SU-DHL-6 (cell line): ENCODE data around the gene OXGR1.
"Not testable (repeated sequence)": the region's sequence is repeated elsewhere in the genome, so short reads cannot be mapped to it uniquely, and the experiment has no call there.

Source experiments
- H2AFZ ChIP-seq: fragments of 200-600 bp; sonication (generic); 2 replicates; pipeline ENCODE4 v1.6.1; 2014; ENCODE audit warnings: low read depth, mild to moderate bottlenecking, moderate library complexity, mixed read lengths, antibody characterized with exemption, low read length; ENCODE audit not compliant: severe bottlenecking
- H3F3A ChIP-seq: fragments of 200-600 bp; shearing (Covaris generic); 2 replicates; pipeline ENCODE4 v1.6.0; 2016; ENCODE audit warnings: antibody characterized with exemption, mild to moderate bottlenecking; ENCODE audit not compliant: insufficient read depth
- H3K27ac ChIP-seq: fragments of 200-600 bp; sonication (generic); 2 replicates; pipeline ENCODE4 v1.5.1; 2016; ENCODE audit warnings: low read depth, mild to moderate bottlenecking, low read length, moderate library complexity, mixed read lengths
- H3K27me3 ChIP-seq: fragments of 200-600 bp; sonication (generic), shearing (Covaris generic); 2 replicates; pipeline ENCODE4 v1.6.0; 2014; ENCODE audit warnings: mild to moderate bottlenecking, low read length
- H3K36me3 ChIP-seq: fragments of 200-600 bp; sonication (generic); 2 replicates; pipeline ENCODE4 v1.6.1; 2014; ENCODE audit warnings: mild to moderate bottlenecking, low read length, mixed read lengths
- H3K4me2 ChIP-seq: fragments of 300-600, 200-600 bp; shearing (Covaris generic), sonication (generic); 2 replicates; pipeline ENCODE4 v1.6.0; 2014; ENCODE audit warnings: low read length, low read depth, mild to moderate bottlenecking; ENCODE audit not compliant: poor library complexity, severe bottlenecking
- H3K4me3 ChIP-seq: fragments of 200-600 bp; sonication (generic); 2 replicates; pipeline ENCODE4 v1.5.1; 2014; ENCODE audit warnings: antibody characterized with exemption, low read length, mild to moderate bottlenecking, mixed read lengths; ENCODE audit not compliant: insufficient read depth, poor library complexity, severe bottlenecking
- H3K79me2 ChIP-seq: fragments of 200-600 bp; sonication (generic); 2 replicates; pipeline ENCODE4 v1.6.1; 2014; ENCODE audit warnings: mild to moderate bottlenecking, low read length, moderate library complexity; ENCODE audit not compliant: insufficient read depth
- H3K9ac ChIP-seq: fragments of 200-600 bp; sonication (generic); 2 replicates; pipeline ENCODE4 v1.7.0; 2014; ENCODE audit warnings: mild to moderate bottlenecking, low read length
- H3K9me2 ChIP-seq: fragments of 200-600 bp; sonication (generic); replicated peaks from 2 replicates; pipeline ENCODE4 v1.6.1; 2014; ENCODE audit warnings: low read length; ENCODE audit not compliant: insufficient read depth
- H3K9me3 ChIP-seq: fragments of 200-600 bp; sonication (generic); 2 replicates; pipeline ENCODE4 v1.6.1; 2014; ENCODE audit warnings: low read length, mixed read lengths; ENCODE audit not compliant: insufficient read depth
- H4K20me1 ChIP-seq: fragments of 200-600 bp; sonication (generic); 2 replicates; pipeline ENCODE4 v1.6.1; 2014; ENCODE audit warnings: low read depth, mild to moderate bottlenecking, antibody characterized with exemption, low read length, moderate library complexity, mixed read lengths
- EZH2phosphoT487 ChIP-seq: fragments of 200-600 bp; sonication (generic), shearing (Covaris generic); conservative IDR thresholded peaks from 2 replicates; pipeline ENCODE4 v1.6.1; 2018; ENCODE audit warnings: mild to moderate bottlenecking, antibody characterized with exemption, low read length, moderate library complexity, mixed read lengths
- TF ChIP-seq, protein P1 (sequence below): fragments of 200-600 bp; sonication (generic); IDR thresholded peaks from one replicate; pipeline ENCODE4 v1.5.1; 2017; ENCODE audit warnings: antibody characterized with exemption, mild to moderate bottlenecking, low read length, moderate library complexity; ENCODE audit not compliant: insufficient read depth, poor library complexity, severe bottlenecking

Gene OXGR1

DNA sequence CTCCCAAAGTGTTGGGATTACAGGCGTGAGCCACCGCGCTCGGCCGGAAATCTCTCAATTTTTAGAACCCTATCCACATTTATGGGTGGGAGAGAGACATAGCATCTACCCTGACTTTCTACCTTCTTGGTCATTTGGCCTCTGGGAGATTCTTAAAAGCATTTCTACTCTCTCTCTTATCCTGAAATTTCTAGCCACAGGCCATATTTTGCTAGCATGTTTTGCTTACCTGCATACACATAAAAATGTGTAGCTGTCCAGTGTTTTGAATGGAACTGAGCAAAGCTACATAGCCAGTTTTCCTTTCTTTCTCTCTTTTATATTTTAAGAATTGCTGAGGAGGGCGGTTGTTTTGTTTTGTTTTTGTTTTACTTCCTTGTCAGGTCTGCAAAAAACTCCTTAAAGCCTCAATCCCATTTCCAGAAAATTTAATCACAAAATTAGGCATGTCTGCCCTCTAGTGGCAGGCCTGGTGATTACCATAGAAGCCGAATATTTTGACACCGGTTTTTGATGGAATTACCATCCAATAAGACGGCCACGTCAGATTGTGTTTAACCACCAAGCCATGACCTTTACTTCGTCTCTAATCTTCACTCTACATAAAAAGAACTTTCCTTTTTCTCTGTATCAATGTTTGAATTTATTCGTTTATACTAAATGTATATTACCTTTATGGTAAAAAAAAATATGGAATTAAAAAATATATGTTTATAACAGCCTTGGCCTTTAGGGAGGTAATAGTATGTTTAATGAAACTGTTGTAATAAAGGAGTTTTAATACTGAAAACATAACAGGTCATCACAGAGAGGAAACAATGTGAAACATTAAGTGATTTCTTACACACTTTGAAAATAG is 34.4 kb upstream of the OXGR1 start:
- Histone ChIP-seq H3K9me2 (no peaks in the 10 kb centered on the region), H3K36me3 (no peaks in the 10 kb centered on the region), H3K9ac (no peak overlapping the region), H2AFZ (no peak overlapping the region), H3K4me2 (no peak overlapping the region), H3K79me2 (no peaks in the 10 kb centered on the region), H3K27ac (no peak overlapping the region), H3K9me3 (no peaks in the 10 kb centered on the region), H3K4me3 (no peak overlapping the region), H4K20me1 (no peaks in the 10 kb centered on the region), H3F3A (no peaks in the 10 kb centered on the region), H3K27me3 (no peaks in the 10 kb centered on the region)
- TF ChIP-seq, protein P1, sequence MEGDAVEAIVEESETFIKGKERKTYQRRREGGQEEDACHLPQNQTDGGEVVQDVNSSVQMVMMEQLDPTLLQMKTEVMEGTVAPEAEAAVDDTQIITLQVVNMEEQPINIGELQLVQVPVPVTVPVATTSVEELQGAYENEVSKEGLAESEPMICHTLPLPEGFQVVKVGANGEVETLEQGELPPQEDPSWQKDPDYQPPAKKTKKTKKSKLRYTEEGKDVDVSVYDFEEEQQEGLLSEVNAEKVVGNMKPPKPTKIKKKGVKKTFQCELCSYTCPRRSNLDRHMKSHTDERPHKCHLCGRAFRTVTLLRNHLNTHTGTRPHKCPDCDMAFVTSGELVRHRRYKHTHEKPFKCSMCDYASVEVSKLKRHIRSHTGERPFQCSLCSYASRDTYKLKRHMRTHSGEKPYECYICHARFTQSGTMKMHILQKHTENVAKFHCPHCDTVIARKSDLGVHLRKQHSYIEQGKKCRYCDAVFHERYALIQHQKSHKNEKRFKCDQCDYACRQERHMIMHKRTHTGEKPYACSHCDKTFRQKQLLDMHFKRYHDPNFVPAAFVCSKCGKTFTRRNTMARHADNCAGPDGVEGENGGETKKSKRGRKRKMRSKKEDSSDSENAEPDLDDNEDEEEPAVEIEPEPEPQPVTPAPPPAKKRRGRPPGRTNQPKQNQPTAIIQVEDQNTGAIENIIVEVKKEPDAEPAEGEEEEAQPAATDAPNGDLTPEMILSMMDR = peak; percentile 83
- no peak for TF ChIP-seq EZH2phosphoT487

DNA sequence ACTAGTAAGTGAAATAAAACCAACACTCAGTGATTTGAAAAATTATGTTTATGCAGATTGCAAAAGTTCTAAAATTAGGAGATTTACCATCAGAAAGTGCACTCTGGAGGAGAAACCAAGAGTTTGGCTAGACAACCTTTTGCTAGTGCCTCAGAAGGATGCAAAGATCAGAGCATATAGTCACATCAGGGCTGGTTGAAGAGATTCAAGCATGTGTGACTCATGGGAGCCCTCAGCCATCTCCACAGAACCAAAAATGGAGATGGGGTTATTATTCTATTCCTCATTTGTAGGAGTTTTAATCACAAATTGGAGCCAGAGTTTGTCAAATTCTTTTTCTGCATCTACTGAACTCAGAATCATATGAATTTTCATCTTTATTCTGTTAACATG is 32.9 kb upstream of the OXGR1 start:
- Histone ChIP-seq H3K9me2 (no peaks in the 10 kb centered on the region), H4K20me1 (no peaks in the 10 kb centered on the region), H3K9ac (no peak overlapping the region), H3F3A (no peaks in the 10 kb centered on the region), H2AFZ (no peak overlapping the region), H3K27ac (no peak overlapping the region), H3K9me3 (no peaks in the 10 kb centered on the region), H3K36me3 (no peaks in the 10 kb centered on the region), H3K4me2 (no peak overlapping the region), H3K27me3 (no peaks in the 10 kb centered on the region), H3K4me3 (no peak overlapping the region), H3K79me2 (no peaks in the 10 kb centered on the region)
- TF ChIP-seq, protein P1 = no peak
- TF ChIP-seq EZH2phosphoT487 = no peak

DNA sequence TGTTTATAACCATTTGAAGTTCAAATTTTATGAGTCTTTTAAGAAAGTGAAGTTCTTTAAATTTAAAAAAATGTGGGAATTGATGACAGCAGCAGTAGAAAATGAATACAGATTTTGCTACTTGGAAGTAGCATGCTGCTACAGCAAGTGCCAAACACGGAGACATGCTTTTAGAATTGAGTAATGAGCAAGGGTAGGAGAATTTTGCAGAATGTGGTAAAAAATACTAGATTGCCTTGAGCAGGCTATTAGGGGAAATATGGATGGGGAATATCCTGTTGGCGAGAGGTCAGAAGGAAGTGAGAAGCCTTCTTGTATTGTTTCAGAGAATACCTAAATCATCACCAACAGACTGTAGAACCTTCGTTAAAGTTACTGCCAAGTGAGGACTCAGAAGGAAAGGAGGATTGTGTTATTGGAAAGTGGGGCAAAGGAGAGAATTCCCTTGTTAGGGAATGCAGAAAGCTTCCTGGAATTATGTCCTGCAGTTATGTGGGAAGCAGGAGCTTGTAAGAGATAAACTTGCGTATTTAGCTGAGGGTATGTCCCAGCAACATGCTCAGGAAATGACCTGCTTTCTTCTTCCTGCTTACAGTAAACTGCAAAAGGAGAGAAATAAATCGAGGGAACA is 32.4 kb upstream of the OXGR1 start:
- no peaks in the 10 kb centered on the region for H3K9me3 ChIP-seq
- no peaks in the 10 kb centered on the region for H3F3A ChIP-seq
- H3K9me2 ChIP-seq = no peaks in the 10 kb centered on the region
- TF ChIP-seq, protein P1 = no peak
- no peak for TF ChIP-seq EZH2phosphoT487
- no peak overlapping the region for H3K27ac ChIP-seq
- no peaks in the 10 kb centered on the region for H4K20me1 ChIP-seq
- H3K79me2 ChIP-seq = no peaks in the 10 kb centered on the region
- H3K27me3 ChIP-seq = no peaks in the 10 kb centered on the region
- no peak overlapping the region for H2AFZ ChIP-seq
- H3K4me3 ChIP-seq = no peak overlapping the region
- H3K4me2 ChIP-seq = no peak overlapping the region
- H3K9ac ChIP-seq = no peak overlapping the region
- H3K36me3 ChIP-seq = no peaks in the 10 kb centered on the region

DNA sequence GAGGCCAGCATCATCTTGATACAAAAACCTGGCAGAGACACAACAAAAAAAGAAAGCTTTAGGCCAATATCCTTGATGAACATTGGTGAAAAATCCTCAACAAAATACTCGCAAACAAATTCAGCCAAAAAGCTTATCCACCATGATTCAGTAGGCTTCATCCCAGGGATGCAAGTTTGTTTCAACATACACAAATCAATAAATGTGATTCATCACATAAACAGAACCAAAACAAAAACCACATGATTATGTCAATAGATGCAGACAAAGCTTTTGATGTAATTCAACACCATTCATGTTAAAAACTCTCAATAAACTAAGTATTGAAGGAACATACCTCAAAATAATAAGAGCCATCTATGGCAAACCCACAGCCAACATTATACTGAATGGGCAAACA is 29.5 kb upstream of the OXGR1 start:
- H4K20me1 ChIP-seq, H3K79me2 ChIP-seq, H3K4me2 ChIP-seq, H3K4me3 ChIP-seq, H3F3A ChIP-seq, H3K27ac ChIP-seq, H3K9me3 ChIP-seq, H3K36me3 ChIP-seq, H2AFZ ChIP-seq, H3K27me3 ChIP-seq, H3K9me2 ChIP-seq, H3K9ac ChIP-seq: not testable (repeated sequence)
